ENCODE results near the gene WRAP53.
"Not testable (repeated sequence)": the region's sequence is repeated elsewhere in the genome, so short reads cannot be mapped to it uniquely, and the experiment has no call there.

Gene WRAP53

GRCh38 chr17:7687908-7688807, at the start of gene WRAP53:
WRAP53 (plus strand) TSS chr17:7688477; CDS start chr17:7688649, 172 bp downstream.
- DNase-seq: peak; percentile 93

- no peak for DNase-seq
Observed at GRCh38 chr17:7640783-7641182, 47.5 kb upstream of the WRAP53 start.

- not testable (repeated sequence) for DNase-seq
Observed at GRCh38 chr17:7641635-7642034, 46.6 kb upstream of the WRAP53 start.

- no peak for DNase-seq
Observed at GRCh38 chr17:7644775-7645174, 43.5 kb upstream of the WRAP53 start.

GRCh38 chr17:7646457-7646856, 41.8 kb upstream of the WRAP53 start:
- no peak for DNase-seq

- DNase-seq: no peak
Observed at GRCh38 chr17:7647018-7647417, 41.3 kb upstream of the WRAP53 start.

GRCh38 chr17:7650509-7651096, 37.7 kb upstream of the WRAP53 start, which contains the start of gene ATP1B2:
ATP1B2 (plus strand) TSS chr17:7650926; CDS start chr17:7651519, 593 bp downstream.
- DNase-seq: no peak

- no peak for DNase-seq
Observed at GRCh38 chr17:7651097-7651664, 37.1 kb upstream of the WRAP53 start.

- DNase-seq: no peak
Observed at GRCh38 chr17:7651665-7652387, 36.5 kb upstream of the WRAP53 start.

- DNase-seq: no peak
Observed at GRCh38 chr17:7652388-7653356, 35.6 kb upstream of the WRAP53 start.

GRCh38 chr17:7654832-7655540, 33.3 kb upstream of the WRAP53 start:
- no peak for DNase-seq

- no peak for DNase-seq
Observed at GRCh38 chr17:7655541-7655840, 32.8 kb upstream of the WRAP53 start.

GRCh38 chr17:7656958-7657609, 31.2 kb upstream of the WRAP53 start:
- DNase-seq: no peak

GRCh38 chr17:7667656-7668406, 20.4 kb upstream of the WRAP53 start:
- DNase-seq: no peak

- DNase-seq: no peak
Observed at GRCh38 chr17:7668482-7668881, 19.8 kb upstream of the WRAP53 start.

GRCh38 chr17:7673239-7673638, 15.0 kb upstream of the WRAP53 start:
- DNase-seq: no peak

GRCh38 chr17:7674934-7675333, 13.3 kb upstream of the WRAP53 start:
- no peak for DNase-seq

GRCh38 chr17:7676533-7676932, 11.7 kb upstream of the WRAP53 start:
- no peak for DNase-seq

GRCh38 chr17:7677388-7678067, 10.7 kb upstream of the WRAP53 start:
- no peak for DNase-seq

Measured in DMS153 (cell line).